Left forelimb (tissue), 1 donor: Measurements from ENCODE around the gene LPCAT2.

Experiments
- DNase-seq: peaks from one replicate; pipeline ENCODE4 v3.0.0-alpha.2; 2018; ENCODE audit warnings: low spot score

The LPCAT2 gene

GRCh38 chr16:55555436-55555835 is 46.6 kb downstream of the LPCAT2 start:
- DNase-seq = no peak

DNA sequence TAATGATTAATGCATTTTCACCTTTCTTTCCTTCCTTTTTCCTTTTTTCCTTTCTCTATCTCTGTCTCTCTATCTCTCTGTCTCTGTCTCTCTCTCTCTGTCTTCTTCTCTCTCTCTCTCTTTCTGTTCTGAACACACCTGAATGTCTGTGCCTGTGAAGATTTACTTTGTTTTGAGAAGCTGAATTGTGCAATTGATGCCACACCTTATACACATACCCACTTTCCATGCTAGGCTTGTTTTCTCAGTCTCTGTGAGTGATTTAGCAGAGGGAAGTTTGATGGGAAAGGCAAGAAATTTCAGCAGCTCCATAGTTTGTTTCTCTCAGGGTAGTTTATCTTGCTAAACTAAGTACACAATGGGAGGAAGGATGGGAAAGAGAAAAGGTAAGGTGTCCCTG is 48.3 kb downstream of the LPCAT2 start:
- no peak for DNase-seq

GRCh38 chr16:55559233-55559632 is 50.4 kb downstream of the LPCAT2 start:
- no peak for DNase-seq

DNA sequence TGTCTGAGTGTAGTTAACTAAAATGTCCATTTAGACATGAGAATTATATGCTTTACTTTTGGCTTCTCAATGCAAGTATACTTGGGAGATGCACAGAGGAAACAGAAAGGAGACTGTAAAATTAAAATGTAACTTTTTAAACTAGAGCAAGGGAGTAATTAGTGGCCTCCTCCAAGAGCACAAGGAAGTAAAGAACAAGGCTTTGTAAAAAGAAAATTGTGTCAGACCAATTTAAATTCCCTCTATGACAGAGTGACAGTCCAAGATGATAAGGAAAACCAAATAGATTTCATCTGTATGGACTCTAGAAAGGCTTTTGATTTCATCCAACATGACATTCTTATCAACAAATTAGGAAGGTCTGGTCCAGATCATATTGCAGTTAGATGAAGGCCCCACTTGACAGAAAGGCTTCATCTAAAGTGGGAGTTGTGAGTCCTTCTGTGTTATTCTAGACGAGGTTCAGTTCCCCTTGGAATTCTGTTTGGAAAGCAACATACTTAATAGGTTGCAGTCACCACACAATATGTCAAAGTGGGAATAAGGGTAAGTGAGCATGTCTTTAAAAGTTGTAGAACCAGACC is 51.2 kb downstream of the LPCAT2 start:
- no peak for DNase-seq

- DNase-seq = no peak
Measured at GRCh38 chr16:55561319-55561848, 52.5 kb downstream of the LPCAT2 start.

DNA sequence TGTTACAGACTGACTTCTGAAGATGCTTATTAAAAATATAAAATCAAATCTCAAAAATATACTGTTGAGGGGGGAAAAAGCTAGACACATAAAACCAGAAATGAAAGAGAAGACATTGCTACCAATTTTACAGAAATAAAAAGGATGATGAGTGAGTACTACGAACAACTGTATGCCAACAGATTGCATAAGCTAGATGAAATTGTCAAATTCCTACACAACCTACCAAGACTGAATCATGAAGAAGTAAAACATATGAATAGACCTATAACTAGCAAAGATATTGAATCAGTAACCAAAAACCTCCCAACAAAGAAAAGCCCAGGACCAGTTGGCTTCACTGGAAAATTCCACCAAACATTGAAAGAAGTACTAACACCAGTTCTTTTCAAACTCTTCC is 54.1 kb downstream of the LPCAT2 start:
- DNase-seq = no peak

DNA sequence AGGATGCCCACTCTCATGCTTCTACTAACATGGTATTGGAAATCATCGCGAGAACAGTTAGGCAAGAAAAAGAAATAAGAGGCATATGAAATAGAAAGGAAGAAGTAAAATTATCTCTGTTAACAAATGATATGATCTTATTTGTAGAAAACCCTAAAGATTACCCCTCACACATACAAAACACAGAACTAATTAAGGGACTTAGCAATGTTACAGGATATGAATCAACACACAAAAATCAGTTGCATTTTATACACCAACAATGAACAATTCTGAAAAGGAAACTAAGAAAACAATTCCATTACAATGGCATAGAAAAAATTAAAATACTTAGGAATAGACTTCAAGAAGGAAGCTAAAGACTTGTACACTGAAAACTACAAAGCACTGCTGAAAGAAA is 54.9 kb downstream of the LPCAT2 start:
- no peak for DNase-seq

DNA sequence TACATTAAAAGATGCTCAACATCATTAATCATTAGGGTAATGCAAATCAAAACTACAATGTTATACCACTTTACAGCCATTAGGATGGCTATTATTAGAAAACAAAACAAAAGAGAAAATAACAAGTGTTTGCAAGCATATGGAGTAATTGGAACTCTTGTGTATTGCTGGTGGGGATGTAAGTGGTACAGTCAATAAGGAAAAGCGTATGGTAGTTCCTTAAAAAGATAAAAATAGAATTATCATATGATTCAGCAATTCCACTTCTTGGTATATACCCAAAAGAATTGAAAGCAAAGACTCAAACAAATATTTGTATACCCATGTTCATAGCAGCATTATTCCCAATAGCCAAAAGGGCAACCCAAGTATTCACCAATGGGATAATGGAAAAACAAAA is 56.2 kb downstream of the LPCAT2 start:
- DNase-seq = no peak

DNA sequence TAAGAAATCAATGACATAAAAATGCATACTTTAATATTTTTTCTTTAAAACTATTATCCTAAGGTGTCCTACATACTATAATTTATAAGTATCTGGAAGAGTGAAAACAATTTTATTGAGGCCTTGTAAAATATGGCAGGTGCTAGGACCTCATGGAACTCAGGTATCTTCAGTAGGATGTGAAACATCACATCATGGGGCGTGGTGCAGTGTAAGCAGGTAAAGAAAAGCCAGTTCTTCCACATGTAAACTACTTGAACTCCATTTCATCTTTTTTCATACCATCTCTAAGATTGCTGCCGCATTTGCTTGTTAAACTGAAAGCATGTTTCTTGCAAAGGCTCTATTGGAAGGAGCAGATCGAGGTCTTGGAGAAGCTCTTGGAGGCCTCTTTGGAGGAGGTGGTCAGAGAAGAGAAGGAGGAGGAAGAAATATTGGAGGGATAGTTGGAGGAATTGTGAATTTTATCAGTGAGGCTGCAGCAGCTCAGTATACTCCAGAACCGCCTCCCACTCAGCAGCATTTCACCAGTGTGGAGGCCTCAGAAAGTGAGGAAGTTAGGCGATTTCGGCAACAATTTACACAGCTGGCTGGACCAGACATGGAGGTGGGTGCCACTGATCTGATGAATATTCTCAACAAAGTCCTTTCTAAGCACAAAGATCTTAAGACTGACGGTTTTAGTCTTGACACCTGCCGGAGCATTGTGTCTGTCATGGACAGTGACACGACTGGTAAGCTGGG is 57.7 kb downstream of the LPCAT2 start, which contains the start of gene CAPNS2:
Gene CAPNS2 (plus strand): TSS at position 253 of the 744 bp plus-strand sequence. CDS start 73 bp downstream, at position 326.
- DNase-seq = no peak

DNA sequence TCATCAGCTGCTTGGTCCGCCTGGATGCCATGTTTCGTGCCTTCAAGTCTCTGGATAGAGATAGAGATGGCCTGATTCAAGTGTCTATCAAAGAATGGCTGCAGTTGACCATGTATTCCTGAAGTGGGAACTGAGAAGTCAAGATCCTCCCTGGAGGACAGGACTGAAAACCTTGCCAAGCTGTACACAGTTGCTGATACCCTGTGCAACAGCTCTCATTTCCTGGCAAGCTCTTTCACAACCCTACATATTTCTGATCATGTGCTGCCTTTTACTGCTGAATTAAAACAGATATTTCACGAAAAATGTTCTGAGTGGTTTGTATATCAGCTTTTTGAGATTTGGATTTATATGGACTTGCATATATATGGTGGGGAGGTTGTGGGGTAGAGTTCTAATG is 58.5 kb downstream of the LPCAT2 start:
- DNase-seq = no peak

DNA sequence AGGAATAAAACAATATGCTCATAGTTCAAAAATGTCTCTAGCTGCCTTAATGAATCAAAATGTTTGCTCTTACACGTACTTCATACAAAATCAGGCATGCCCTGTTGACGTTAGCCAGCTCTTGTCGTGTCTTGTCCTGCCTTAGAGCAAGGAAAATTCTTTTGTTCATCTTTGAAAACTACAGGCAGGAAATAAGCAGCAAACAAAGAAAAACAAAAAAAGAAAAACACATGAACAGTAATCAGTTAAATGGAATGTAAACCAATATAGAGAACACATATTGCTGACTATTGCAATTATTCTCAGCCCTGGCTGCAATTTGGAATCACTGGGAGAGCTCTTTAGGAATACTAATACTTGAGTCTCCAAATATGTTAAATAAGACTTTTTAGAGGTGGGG is 59.3 kb downstream of the LPCAT2 start:
- no peak for DNase-seq

- DNase-seq = no peak
Measured at GRCh38 chr16:55569025-55569424, 60.2 kb downstream of the LPCAT2 start.

DNA sequence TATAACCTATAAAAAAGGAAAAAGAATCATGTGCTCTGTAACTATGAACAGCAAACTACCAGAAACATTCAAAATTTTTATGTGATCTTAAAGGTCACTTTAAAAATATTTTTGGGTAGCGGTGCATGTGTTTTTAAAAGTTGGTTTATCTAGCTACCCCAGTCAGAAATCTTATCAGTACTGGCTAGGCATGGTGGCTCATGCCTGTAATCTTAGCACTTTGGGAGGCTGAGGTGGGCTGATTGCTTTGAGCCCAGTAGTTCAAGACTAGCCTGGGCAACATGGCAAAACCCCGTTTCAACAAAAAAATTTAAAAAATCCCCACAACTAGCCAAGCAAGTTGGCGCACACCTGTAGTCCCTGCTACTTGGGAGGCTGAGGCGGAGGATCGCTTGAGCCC is 61.3 kb downstream of the LPCAT2 start:
- no peak for DNase-seq

DNA sequence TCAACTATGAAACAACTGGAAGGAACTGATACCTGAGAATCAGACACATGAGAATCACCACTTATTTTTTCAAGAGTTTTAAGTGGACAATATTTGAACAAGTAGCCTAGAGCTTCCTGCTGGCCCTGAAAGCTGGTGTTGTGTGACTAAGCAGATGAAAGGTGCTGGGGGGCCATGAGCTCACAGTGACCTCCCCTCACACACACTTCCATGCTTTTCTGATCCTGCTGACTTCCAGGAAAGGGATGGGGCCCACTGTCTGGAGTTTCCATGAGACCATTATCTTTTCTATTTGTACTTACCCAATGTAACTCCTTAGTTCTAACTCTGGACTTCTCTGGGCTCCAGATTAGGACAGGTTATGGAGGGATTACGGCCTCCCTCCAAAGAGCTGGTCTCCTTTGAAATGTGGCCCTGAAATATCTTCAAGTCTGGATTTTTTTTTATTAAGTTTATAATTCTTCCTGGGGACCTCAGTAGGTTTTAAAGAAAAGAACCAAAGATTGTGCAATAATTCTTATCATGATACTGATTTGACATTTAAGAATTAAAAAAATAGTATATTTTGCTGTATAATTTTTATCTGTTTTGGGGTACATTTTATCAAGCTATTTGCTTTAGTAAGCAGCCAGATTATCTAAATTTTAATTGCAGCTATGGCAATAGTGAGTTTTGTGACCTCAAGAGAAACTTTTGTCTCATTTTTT is 62.5 kb downstream of the LPCAT2 start:
- no peak for DNase-seq

DNA sequence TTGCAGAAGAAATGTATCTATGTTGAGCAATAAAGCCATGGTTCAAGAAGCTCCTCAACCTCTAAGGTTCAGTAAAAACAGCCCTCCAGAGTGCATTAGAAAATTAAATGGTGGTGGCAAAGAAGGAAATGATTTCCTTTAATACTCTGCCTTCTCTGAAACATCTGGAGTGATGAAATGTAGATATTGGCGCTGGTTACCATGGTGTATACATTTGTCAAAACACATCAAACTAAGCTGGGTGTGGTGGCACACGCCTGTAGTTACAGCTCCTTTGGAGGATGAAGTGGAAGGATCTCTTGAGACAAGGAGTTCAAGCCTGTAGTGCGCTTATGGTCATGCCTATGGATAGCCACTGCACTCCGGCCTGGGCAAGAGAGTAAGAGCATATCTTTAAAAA is 63.6 kb downstream of the LPCAT2 start:
- DNase-seq = no peak

- DNase-seq = no peak
Measured at GRCh38 chr16:55574811-55575210, 65.9 kb downstream of the LPCAT2 start.

DNA sequence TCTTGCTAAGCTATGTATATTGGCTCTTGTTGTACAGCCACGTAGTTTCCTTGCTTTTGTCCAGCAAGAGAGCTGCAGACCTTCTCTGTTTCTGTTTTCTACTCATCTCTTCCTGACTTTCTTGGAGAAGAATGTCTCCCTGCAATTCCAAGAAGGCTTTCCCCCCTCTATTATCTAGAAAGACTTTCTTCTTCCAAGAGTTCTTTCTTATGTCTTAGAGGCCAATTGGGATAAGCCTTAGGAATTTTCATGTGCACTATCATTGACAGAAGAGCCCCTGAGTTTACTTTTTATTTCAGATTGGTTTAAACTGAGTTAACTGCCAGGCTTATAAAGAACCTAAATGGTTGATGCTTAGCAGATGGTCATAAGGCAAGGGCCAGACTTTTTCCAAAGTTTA is 66.6 kb downstream of the LPCAT2 start:
- no peak for DNase-seq

GRCh38 chr16:55576384-55576783 is 67.5 kb downstream of the LPCAT2 start:
- DNase-seq = peak; percentile 77

GRCh38 chr16:55577887-55578286 is 69.0 kb downstream of the LPCAT2 start:
- no peak for DNase-seq

- DNase-seq = no peak
Measured at GRCh38 chr16:55585631-55586030, 76.8 kb downstream of the LPCAT2 start.

- DNase-seq = no peak
Measured at GRCh38 chr16:55588799-55589198, 79.9 kb downstream of the LPCAT2 start.

GRCh38 chr16:55592306-55592705 is 83.4 kb downstream of the LPCAT2 start:
- no peak for DNase-seq

- no peak for DNase-seq
Measured at GRCh38 chr16:55597928-55598327, 89.1 kb downstream of the LPCAT2 start.
